ENCODE results near the gene LZTR1. TPM values are rescaled to one million over a fixed set of nuclear protein-coding genes. Genes with fewer than 3 reads are reported as not detected.

Gene LZTR1
- total and polyA plus RNA-seq, 4 donors, result 7.9 to 32.5 (median 13.2) TPM

- no peaks in the 10 kb centered on the region for H3K9me3 ChIP-seq (ENCODE audit: control insufficient read depth in 4 of 4, low read length in 3 of 4)
- H3K4me3 ChIP-seq (ENCODE audit: low read depth in 1 of 3, low read length in 3 of 3), result no peak overlapping the region
- H3K27ac ChIP-seq (ENCODE audit: low read depth in 1 of 2, low read length in 2 of 2), result no peak overlapping the region
- TF ChIP-seq RAD21 (IDR thresholded peaks at IDR 0.05) (no peak), RXRA (IDR thresholded peaks at IDR 0.05) (no peak), TAF1 (conservative IDR thresholded peaks at IDR 0.05) (no peak), HNF4G (IDR thresholded peaks at IDR 0.05) (no peak), JUND (IDR thresholded peaks at IDR 0.05) (no peak), ATF3 (IDR thresholded peaks at IDR 0.05) (no peak), GABPA (IDR thresholded peaks at IDR 0.05 in 1 of 2, conservative IDR thresholded peaks at IDR 0.05 in 1 of 2) (no peak), SP1 (IDR thresholded peaks at IDR 0.05) (no peak), EGR1 (IDR thresholded peaks at IDR 0.05; ENCODE audit: low read depth in 2 of 2) (no peak), YY1 (IDR thresholded peaks at IDR 0.05) (no peak)
- TF ChIP-seq, protein P1, sequence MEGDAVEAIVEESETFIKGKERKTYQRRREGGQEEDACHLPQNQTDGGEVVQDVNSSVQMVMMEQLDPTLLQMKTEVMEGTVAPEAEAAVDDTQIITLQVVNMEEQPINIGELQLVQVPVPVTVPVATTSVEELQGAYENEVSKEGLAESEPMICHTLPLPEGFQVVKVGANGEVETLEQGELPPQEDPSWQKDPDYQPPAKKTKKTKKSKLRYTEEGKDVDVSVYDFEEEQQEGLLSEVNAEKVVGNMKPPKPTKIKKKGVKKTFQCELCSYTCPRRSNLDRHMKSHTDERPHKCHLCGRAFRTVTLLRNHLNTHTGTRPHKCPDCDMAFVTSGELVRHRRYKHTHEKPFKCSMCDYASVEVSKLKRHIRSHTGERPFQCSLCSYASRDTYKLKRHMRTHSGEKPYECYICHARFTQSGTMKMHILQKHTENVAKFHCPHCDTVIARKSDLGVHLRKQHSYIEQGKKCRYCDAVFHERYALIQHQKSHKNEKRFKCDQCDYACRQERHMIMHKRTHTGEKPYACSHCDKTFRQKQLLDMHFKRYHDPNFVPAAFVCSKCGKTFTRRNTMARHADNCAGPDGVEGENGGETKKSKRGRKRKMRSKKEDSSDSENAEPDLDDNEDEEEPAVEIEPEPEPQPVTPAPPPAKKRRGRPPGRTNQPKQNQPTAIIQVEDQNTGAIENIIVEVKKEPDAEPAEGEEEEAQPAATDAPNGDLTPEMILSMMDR (IDR thresholded peaks at IDR 0.05; ENCODE audit: low read depth, low read length, missing input control), result no peak
- TF ChIP-seq, protein P2, sequence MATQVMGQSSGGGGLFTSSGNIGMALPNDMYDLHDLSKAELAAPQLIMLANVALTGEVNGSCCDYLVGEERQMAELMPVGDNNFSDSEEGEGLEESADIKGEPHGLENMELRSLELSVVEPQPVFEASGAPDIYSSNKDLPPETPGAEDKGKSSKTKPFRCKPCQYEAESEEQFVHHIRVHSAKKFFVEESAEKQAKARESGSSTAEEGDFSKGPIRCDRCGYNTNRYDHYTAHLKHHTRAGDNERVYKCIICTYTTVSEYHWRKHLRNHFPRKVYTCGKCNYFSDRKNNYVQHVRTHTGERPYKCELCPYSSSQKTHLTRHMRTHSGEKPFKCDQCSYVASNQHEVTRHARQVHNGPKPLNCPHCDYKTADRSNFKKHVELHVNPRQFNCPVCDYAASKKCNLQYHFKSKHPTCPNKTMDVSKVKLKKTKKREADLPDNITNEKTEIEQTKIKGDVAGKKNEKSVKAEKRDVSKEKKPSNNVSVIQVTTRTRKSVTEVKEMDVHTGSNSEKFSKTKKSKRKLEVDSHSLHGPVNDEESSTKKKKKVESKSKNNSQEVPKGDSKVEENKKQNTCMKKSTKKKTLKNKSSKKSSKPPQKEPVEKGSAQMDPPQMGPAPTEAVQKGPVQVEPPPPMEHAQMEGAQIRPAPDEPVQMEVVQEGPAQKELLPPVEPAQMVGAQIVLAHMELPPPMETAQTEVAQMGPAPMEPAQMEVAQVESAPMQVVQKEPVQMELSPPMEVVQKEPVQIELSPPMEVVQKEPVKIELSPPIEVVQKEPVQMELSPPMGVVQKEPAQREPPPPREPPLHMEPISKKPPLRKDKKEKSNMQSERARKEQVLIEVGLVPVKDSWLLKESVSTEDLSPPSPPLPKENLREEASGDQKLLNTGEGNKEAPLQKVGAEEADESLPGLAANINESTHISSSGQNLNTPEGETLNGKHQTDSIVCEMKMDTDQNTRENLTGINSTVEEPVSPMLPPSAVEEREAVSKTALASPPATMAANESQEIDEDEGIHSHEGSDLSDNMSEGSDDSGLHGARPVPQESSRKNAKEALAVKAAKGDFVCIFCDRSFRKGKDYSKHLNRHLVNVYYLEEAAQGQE (IDR thresholded peaks at IDR 0.05), result no peak
- H3K27me3 ChIP-seq (ENCODE audit: control insufficient read depth in 4 of 4, insufficient read depth in 4 of 4, low read length in 3 of 4), result no peaks in the 10 kb centered on the region
- 21% methylated on average over 1 of the region's 1 CpG for WGBS
- peaks cover 0 to 1% (median 0%) of the 10 kb centered on the region in 4 donors for H3K36me3 ChIP-seq (ENCODE audit: control insufficient read depth in 4 of 4, insufficient read depth in 3 of 4, low read depth in 1 of 4, low read length in 3 of 4)
- H3K4me1 ChIP-seq (ENCODE audit: control insufficient read depth in 4 of 4, insufficient read depth in 4 of 4, low read length in 3 of 4), result peaks cover 4 to 55% (median 34%) of the 10 kb centered on the region in 4 donors
- H3K9ac ChIP-seq (ENCODE audit: low read depth in 1 of 2, low read length in 2 of 2), result no peak overlapping the region
- no peak for DNase-seq (ENCODE audit: low spot score)
Observed at GRCh38 chr22:20944042-20944441, 38.1 kb upstream of the LZTR1 start.

DNA sequence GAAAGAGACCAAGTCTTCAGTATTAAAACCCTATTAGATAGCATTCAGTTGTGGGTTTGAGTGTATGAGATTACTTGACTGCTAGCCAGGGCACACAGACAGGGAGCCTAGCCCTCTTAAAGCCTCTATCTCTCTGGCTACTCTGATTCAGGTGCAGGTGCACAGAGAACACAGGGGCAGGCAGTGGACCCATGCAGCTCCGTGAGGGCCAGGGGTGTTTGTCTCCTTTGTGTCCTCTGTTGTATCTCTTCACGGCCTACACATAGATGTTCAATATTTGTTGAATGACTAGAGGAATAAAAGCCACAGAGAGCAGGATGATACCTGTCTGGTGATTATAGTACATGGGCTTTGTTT, 36.5 kb upstream of the LZTR1 start:
- Histone ChIP-seq H3K9me3 (ENCODE audit: control insufficient read depth in 4 of 4, low read length in 3 of 4) (no peaks in the 10 kb centered on the region), H3K4me3 (ENCODE audit: low read depth in 1 of 3, low read length in 3 of 3) (no peak overlapping the region), H3K4me1 (ENCODE audit: control insufficient read depth in 4 of 4, insufficient read depth in 4 of 4, low read length in 3 of 4) (peaks cover 7 to 49% (median 30%) of the 10 kb centered on the region in 4 donors), H3K9ac (ENCODE audit: low read depth in 1 of 2, low read length in 2 of 2) (no peak overlapping the region), H3K27ac (ENCODE audit: low read depth in 1 of 2, low read length in 2 of 2) (no peak overlapping the region), H3K27me3 (ENCODE audit: control insufficient read depth in 4 of 4, insufficient read depth in 4 of 4, low read length in 3 of 4) (no peaks in the 10 kb centered on the region), H3K36me3 (ENCODE audit: control insufficient read depth in 4 of 4, insufficient read depth in 3 of 4, low read depth in 1 of 4, low read length in 3 of 4) (peaks cover 0 to 7% (median 4%) of the 10 kb centered on the region in 4 donors)
- WGBS, result 82% methylated on average over 2 of the region's 2 CpGs
- no peak for DNase-seq (ENCODE audit: low spot score)
- TF ChIP-seq JUND (IDR thresholded peaks at IDR 0.05) (no peak), HNF4A (conservative IDR thresholded peaks at IDR 0.05) (no peak), HNF4G (IDR thresholded peaks at IDR 0.05) (no peak), SP1 (IDR thresholded peaks at IDR 0.05) (no peak), RXRA (IDR thresholded peaks at IDR 0.05) (no peak), ATF3 (IDR thresholded peaks at IDR 0.05) (no peak), GABPA (IDR thresholded peaks at IDR 0.05 in 1 of 2, conservative IDR thresholded peaks at IDR 0.05 in 1 of 2) (no peak), FOXA2 (IDR thresholded peaks at IDR 0.05) (no peak), NR2F2 (IDR thresholded peaks at IDR 0.05) (no peak), MAX (IDR thresholded peaks at IDR 0.05) (no peak), EGR1 (IDR thresholded peaks at IDR 0.05; ENCODE audit: low read depth in 2 of 2) (no peak), YY1 (IDR thresholded peaks at IDR 0.05) (no peak), FOXA1 (IDR thresholded peaks at IDR 0.05) (no peak), TAF1 (conservative IDR thresholded peaks at IDR 0.05) (no peak), RAD21 (IDR thresholded peaks at IDR 0.05) (no peak)
- TF ChIP-seq, protein P3, sequence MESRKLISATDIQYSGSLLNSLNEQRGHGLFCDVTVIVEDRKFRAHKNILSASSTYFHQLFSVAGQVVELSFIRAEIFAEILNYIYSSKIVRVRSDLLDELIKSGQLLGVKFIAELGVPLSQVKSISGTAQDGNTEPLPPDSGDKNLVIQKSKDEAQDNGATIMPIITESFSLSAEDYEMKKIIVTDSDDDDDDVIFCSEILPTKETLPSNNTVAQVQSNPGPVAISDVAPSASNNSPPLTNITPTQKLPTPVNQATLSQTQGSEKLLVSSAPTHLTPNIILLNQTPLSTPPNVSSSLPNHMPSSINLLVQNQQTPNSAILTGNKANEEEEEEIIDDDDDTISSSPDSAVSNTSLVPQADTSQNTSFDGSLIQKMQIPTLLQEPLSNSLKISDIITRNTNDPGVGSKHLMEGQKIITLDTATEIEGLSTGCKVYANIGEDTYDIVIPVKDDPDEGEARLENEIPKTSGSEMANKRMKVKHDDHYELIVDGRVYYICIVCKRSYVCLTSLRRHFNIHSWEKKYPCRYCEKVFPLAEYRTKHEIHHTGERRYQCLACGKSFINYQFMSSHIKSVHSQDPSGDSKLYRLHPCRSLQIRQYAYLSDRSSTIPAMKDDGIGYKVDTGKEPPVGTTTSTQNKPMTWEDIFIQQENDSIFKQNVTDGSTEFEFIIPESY (IDR thresholded peaks at IDR 0.05), result no peak
- TF ChIP-seq, protein P1 (IDR thresholded peaks at IDR 0.05; ENCODE audit: low read depth, low read length, missing input control), result no peak

Data from liver (tissue), 9 donors.